Right cardiac atrium (tissue), 5 donors: ENCODE data around the gene ADSS1. TPM values are rescaled to one million over a fixed set of nuclear protein-coding genes. Genes with fewer than 3 reads are reported as not detected.

ENCODE experiments used
- ATAC-seq, 2 donors: fragments of 200-7000 bp; cut with Tn5 transposase; one replicate each; pipeline versions ENCODE4 v1.8.0 to v1.9.1; 2020; ENCODE audit warnings: moderate library complexity in 2 of 2, mild to moderate bottlenecking in 1 of 2
- DNase-seq, 3 donors: peaks; one replicate each; pipeline ENCODE4 v3.0.0-alpha.2; 2020
- H3K27ac ChIP-seq: one replicate; pipeline ENCODE4 v1.5.1; 2013; ENCODE audit warnings: mild to moderate bottlenecking, low read length, control low read depth, moderate library complexity
- H3K27me3 ChIP-seq: one replicate; pipeline ENCODE4 v1.6.1; 2013; ENCODE audit not compliant: control insufficient read depth, insufficient read depth
- H3K4me1 ChIP-seq: one replicate; pipeline ENCODE4 v1.6.1; 2013; ENCODE audit warnings: low read length; ENCODE audit not compliant: control insufficient read depth, insufficient read depth
- H3K4me3 ChIP-seq: one replicate; pipeline ENCODE4 v1.5.1; 2013; ENCODE audit warnings: low read length, control low read depth
- H3K9me3 ChIP-seq: one replicate; pipeline ENCODE4 v1.6.1; 2013; ENCODE audit warnings: low read length; ENCODE audit not compliant: control insufficient read depth
- WGBS: extraction: QIAGEN DNeasy Blood & Tissue Kit; methylation state at CpG from one replicate; pipeline ENCODE4 v1.1.7; 2013; 5-methylcytosine and 5-hydroxymethylcytosine counted together
- intact Hi-C, 4 donors: fragments of 100-400 bp; cut with DNase I; formaldehyde crosslinking; loops; one replicate each; pipeline versions ENCODE4 v1.11.0 to v1.14.0; 2022 to 2023
- polyA plus RNA-seq: library from polyadenylated mRNA; stranded (reverse); fragments of 200-250 nt; gene quantifications from one replicate; pipeline ENCODE4 v1.2.3, GENCODE V29; 2013
- total RNA-seq, 4 donors: library from RNA; stranded (reverse); fragmentation: NEBNext Ultra II Directional; extraction: Animal tissue kit (Norgen Biotek cat#: 25700); gene quantifications; one replicate each; pipeline ENCODE4 v1.2.1, GENCODE V29; 2021
- donor health status: healthy with polysubstance abuse.
- donor health status: DM: no; HTN: yes; CAD: no.
- donor health status: DM: no; HTN: no; CAD: no.
- donor health status: DM: no; HTN: yes; CAD: no; lungs with severe emphysema.
- donor health status: DM: yes; HTN: yes; CAD: no.

Gene ADSS1
- total and polyA plus RNA-seq, 5 donors = 156 to 217 (median 199) TPM

DNA sequence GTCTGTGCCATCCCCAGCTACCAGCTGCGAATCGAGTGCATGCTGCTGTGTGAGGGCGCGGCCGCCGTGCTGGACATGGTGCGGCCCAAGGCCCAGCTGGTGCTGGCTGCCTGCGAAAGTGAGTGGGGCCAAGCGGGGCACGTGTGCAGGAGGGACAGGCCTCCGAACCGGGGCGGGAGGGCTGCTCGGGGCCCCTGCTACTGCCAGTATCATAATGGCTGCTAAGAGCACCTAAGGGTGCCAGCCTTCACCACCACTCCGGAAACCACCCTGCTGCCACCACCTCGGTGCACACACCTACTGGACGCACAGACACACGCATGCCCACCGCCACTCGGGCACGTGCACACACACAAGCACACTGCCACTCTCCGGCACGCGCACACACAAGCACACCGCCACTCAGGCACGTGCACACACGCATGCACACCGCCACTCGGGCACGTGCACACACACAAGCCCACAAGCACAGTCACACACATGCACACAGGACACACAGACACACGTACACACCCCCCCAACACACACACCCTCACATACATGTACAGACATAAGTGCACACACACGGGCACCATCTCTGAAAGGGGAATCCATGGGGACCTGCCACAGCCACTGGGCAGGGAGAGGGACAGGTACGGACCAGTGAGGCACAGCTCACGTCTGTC is 13.8 kb upstream of the ADSS1 start:
- DNase-seq = no peak
- no peak for ATAC-seq
- H3K4me3 ChIP-seq = no peak overlapping the region
- intact Hi-C loops = no loop called here
- no peaks in the 10 kb centered on the region for H3K9me3 ChIP-seq
- H3K27ac ChIP-seq = no peak overlapping the region
- H3K27me3 ChIP-seq = no peaks in the 10 kb centered on the region
- 88% methylated on average over 34 of the region's 34 CpGs for WGBS
- no peaks in the 10 kb centered on the region for H3K4me1 ChIP-seq

- Histone ChIP-seq H3K27ac (no peak overlapping the region), H3K9me3 (no peaks in the 10 kb centered on the region), H3K4me1 (no peaks in the 10 kb centered on the region), H3K27me3 (no peaks in the 10 kb centered on the region), H3K4me3 (no peak overlapping the region)
- intact Hi-C loops = no loop called here
- 90% methylated on average over 40 of the region's 40 CpGs for WGBS
- DNase-seq = no peak
- no peak for ATAC-seq
These were observed 10.9 kb upstream of the ADSS1 start for GRCh38 chr14:104712881-104713734.

DNA sequence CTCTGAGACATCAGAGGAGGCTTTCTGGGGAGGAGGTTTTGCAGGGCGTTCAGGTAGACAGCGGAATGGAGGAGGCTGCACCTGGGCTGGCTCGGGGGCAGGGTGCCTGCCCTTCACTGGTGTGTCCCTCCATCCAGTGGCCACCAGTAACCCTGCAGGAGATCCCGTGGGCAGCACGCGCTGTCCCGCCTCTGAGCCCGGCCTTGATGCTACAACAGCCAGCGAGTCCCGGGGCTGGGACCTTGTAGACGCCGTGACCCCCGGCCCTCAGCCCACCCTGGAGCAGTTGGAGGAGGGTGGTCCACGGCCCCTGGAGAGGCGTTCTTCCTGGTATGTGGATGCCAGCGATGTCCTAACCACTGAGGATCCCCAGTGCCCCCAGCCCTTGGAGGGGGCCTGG is 10.0 kb upstream of the ADSS1 start:
- H3K27me3 ChIP-seq = no peaks in the 10 kb centered on the region
- 94% methylated on average over 16 of the region's 16 CpGs for WGBS
- DNase-seq (no peak), ATAC-seq (no peak)
- H3K4me1 ChIP-seq = no peaks in the 10 kb centered on the region
- H3K27ac ChIP-seq = no peak overlapping the region
- intact Hi-C loops = no loop called here
- no peak overlapping the region for H3K4me3 ChIP-seq
- no peaks in the 10 kb centered on the region for H3K9me3 ChIP-seq

GRCh38 chr14:104714681-104715080 is 9.3 kb upstream of the ADSS1 start:
- H3K4me3 ChIP-seq = no peak overlapping the region
- WGBS = 96% methylated on average over 31 of the region's 31 CpGs
- H3K27me3 ChIP-seq = no peaks in the 10 kb centered on the region
- intact Hi-C loops = no loop called here
- ATAC-seq = no peak
- DNase-seq = no peak
- no peak overlapping the region for H3K27ac ChIP-seq
- H3K4me1 ChIP-seq = no peaks in the 10 kb centered on the region
- no peaks in the 10 kb centered on the region for H3K9me3 ChIP-seq

DNA sequence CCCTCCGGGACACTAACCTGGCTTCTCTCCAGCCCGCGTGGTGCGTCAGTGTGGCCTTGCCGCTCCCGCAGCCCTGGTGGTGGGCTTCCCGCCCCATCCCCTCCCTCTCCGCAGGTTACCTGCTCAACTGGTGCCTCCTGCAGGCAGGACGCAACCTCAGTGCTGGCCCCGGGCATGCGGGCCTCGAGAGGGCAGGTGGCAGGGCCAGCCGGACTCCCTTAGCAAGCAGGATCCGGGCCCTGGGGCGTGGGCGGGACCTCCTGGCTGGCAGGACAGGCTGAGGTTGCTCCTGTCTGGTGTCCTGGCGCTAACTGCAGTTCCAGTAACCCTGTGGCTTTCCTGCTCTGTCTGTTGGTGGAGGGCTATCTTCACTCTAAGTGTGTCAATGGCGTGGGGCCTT is 8.6 kb upstream of the ADSS1 start:
- no peaks in the 10 kb centered on the region for H3K27me3 ChIP-seq
- intact Hi-C loops = no loop called here
- 86% methylated on average over 18 of the region's 18 CpGs for WGBS
- no peaks in the 10 kb centered on the region for H3K9me3 ChIP-seq
- H3K4me1 ChIP-seq = no peaks in the 10 kb centered on the region
- DNase-seq (no peak), ATAC-seq (no peak)
- H3K4me3 ChIP-seq = no peak overlapping the region
- no peak overlapping the region for H3K27ac ChIP-seq

DNA sequence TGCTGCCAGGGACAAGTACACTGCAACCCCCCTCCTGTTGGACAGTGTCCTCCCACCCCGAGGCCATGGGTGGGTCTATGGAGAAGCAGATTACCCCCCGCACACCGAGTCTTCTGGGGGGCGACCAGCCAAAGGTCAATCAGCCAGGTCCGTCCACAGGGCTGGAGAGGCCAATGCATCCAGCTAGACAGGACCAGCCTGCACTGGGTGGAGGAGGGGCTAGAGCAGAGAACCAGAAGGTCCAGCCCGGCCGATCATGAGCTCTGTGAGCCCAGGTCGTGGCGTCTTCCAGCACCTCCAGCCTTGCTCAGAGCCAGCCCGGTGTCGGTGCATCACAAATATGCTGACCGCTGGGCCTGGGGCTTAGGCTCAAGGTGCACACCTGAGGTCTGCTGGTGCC is 8.2 kb upstream of the ADSS1 start:
- no peak for DNase-seq
- Histone ChIP-seq H3K27me3 (no peaks in the 10 kb centered on the region), H3K9me3 (no peaks in the 10 kb centered on the region), H3K4me1 (no peaks in the 10 kb centered on the region), H3K27ac (no peak overlapping the region), H3K4me3 (no peak overlapping the region)
- intact Hi-C loops = no loop called here
- 91% methylated on average over 12 of the region's 12 CpGs for WGBS
- no peak for ATAC-seq

- no peak overlapping the region for H3K4me3 ChIP-seq
- intact Hi-C loops = no loop called here
- no peaks in the 10 kb centered on the region for H3K9me3 ChIP-seq
- no peak overlapping the region for H3K27ac ChIP-seq
- DNase-seq = no peak
- no peaks in the 10 kb centered on the region for H3K27me3 ChIP-seq
- WGBS = 86% methylated on average over 22 of the region's 22 CpGs
- no peak for ATAC-seq
- no peaks in the 10 kb centered on the region for H3K4me1 ChIP-seq
These were observed 6.9 kb upstream of the ADSS1 start for GRCh38 chr14:104717137-104717536.

DNA sequence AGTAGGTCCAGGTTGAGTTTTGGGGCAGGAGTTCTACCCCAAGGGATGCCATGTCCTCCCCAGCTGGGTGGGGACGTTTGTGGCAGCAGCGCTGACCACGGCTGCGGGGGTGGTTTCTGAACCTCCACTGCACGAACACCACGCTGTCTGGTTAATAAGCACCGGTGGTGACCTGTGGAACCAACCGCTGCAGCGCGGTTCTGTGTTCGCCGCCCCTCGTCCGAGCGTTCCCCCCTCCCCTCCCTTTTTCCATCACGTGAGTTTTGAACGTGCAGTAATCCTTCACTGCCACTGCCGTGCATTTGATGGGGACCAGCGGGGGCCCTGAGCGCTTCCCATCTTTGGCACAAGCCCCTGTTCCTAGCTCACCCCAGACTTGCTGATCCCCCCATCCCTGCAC is 6.4 kb upstream of the ADSS1 start:
- 52% methylated on average over 20 of the region's 20 CpGs for WGBS
- no peak for ATAC-seq
- intact Hi-C loops = no loop called here
- Histone ChIP-seq H3K27ac (no peak overlapping the region), H3K27me3 (no peaks in the 10 kb centered on the region), H3K9me3 (no peaks in the 10 kb centered on the region), H3K4me3 (no peak overlapping the region), H3K4me1 (no peaks in the 10 kb centered on the region)
- DNase-seq = no peak

GRCh38 chr14:104718147-104718546 is 5.9 kb upstream of the ADSS1 start:
- intact Hi-C loops = no loop called here
- 82% methylated on average over 10 of the region's 10 CpGs for WGBS
- Histone ChIP-seq H3K27me3 (no peaks in the 10 kb centered on the region), H3K9me3 (no peaks in the 10 kb centered on the region), H3K4me1 (no peaks in the 10 kb centered on the region), H3K27ac (no peak overlapping the region), H3K4me3 (no peak overlapping the region)
- ATAC-seq = no peak
- DNase-seq = no peak

DNA sequence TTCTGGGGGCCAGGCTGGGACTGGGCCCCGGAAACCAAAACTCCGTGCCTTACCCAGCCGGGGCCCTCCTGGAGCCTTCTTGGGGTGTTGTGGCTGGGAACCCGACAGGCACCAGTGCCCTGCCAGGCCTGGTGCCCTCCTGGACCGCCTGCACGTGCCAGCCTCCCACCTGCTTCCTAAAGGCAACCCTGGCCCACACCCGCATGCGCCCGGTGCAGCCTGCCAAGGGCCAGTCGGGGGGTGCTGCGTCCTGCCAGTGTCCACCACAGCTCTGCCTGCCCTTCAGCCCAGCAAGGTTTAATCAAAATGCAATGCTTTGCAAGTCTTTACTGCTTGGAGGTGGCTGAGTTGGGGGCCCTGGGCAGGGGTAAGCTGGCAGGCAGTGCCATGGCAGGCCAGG is 5.2 kb upstream of the ADSS1 start:
- Histone ChIP-seq H3K4me1 (no peaks in the 10 kb centered on the region), H3K27me3 (no peaks in the 10 kb centered on the region), H3K4me3 (no peak overlapping the region), H3K9me3 (no peaks in the 10 kb centered on the region), H3K27ac (no peak overlapping the region)
- DNase-seq (no peak), ATAC-seq (no peak)
- intact Hi-C loops = no loop called here
- WGBS = 62% methylated on average over 11 of the region's 11 CpGs

DNA sequence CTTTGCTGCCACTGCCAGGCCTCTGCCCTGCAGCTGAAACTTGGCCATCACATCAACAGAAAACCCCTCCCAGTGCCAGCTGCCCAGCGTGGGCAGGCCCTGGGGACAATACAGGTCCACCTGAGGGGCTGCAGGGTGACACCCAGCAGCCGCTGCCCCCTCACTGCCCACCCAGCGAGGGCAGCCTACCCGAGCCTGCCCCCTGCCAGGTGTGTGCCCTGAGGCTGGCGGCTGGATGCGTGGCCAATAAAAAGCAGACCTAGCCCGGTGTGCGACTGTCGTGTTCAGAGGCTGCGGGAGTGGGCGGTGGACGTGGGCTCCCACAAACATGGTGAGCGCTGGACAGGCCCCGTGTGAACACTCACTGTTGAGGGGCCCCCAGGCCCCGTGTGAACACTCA is 4.7 kb upstream of the ADSS1 start:
- WGBS = 89% methylated on average over 15 of the region's 15 CpGs
- Histone ChIP-seq H3K27me3 (no peaks in the 10 kb centered on the region), H3K4me1 (no peaks in the 10 kb centered on the region), H3K27ac (no peak overlapping the region), H3K4me3 (no peak overlapping the region), H3K9me3 (no peaks in the 10 kb centered on the region)
- no peak for DNase-seq
- ATAC-seq = no peak
- intact Hi-C loops = no loop called here
